ENCODE measurements around the gene ARFGEF3. TPM values are rescaled to one million over a fixed set of nuclear protein-coding genes. Genes with fewer than 3 reads are reported as not detected.
"Not testable (repeated sequence)": the region's sequence is repeated elsewhere in the genome, so short reads cannot be mapped to it uniquely, and the experiment has no call there.

The ARFGEF3 gene
- total RNA-seq, 2 donors from 2014 or later: 1.7 to 3.7 TPM

DNA sequence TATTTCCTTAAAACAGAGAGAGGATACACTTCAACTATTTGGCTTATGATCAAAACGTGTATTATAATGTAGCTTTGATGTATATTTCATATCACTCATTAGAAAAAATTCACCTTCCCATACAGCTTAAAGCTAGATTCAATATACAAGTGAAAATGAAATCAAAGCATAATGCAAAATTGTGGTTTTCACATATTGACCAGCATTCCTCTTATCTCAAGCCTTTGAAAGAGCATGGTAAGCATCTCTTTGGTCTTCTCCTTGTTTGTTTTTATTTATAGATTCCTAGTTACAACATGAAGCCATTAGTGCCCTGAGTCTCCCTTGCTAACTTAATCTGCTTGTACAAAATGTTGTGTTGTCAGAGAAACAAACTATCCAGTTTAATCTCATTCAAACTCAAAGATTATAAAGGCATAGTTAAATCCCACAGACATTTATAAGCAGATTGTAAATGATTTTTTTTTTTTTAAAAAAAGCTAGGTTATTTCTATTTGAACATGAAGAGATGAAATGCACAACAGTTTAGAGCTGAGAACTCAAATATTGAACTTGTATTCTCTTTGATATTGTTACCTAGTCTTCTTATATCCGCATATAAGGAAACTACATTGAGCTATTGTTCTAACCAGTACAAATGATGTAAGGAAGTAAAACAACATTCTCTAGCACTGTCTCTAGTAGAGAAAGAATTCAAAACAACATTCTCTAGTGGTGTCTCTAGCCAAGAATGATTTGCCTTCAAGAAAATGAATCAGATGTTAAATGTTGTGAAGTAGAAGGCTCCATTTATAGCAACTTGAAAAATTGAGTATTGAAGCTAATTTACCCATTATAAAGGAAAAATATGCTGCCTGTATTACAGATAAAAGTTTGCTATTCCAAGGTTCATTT is 184.8 kb downstream of the ARFGEF3 start:
- no peak for TF ChIP-seq CTCF (IDR thresholded peaks at IDR 0.05)
- Histone ChIP-seq H3K27me3 (no peaks in the 10 kb centered on the region), H3K9me3 (no peaks in the 10 kb centered on the region), H3K36me3 (no peaks in the 10 kb centered on the region), H3K4me3 (no peak overlapping the region), H3K4me1 (no peaks in the 10 kb centered on the region), H3K27ac (no peak overlapping the region)
- DNase-seq (ENCODE audit: low spot score): no peak

- Histone ChIP-seq H3K36me3 (no peaks in the 10 kb centered on the region), H3K27ac (no peak overlapping the region), H3K4me3 (no peak overlapping the region), H3K9me3 (no peaks in the 10 kb centered on the region), H3K27me3 (no peaks in the 10 kb centered on the region), H3K4me1 (no peaks in the 10 kb centered on the region)
- TF ChIP-seq CTCF (IDR thresholded peaks at IDR 0.05): no peak
- no peak for DNase-seq (ENCODE audit: low spot score)
These were observed 186.1 kb downstream of the ARFGEF3 start for GRCh38 chr6:138347864-138348263.

DNA sequence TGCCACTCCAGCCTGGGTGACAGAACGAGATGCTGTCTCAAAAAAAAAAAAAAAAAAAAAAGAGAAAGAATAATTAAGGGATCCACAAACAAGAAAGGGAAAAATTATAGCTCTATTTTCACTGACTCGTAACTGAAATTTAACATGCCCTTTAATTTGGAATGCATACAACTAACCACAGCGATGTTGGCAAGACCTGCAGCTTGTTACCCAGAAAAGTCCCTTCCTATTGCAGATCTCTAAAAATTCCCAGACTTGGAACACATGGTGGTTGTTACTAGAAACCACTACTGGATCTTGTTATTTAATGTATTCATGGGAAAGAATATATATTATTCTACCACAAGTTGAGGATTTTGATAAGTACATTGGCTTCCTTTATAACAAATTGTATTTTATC is 188.2 kb downstream of the ARFGEF3 start:
- no peak overlapping the region for H3K4me3 ChIP-seq
- H3K27ac ChIP-seq: no peak overlapping the region
- no peak for DNase-seq (ENCODE audit: low spot score)
- H3K9me3 ChIP-seq: no peaks in the 10 kb centered on the region
- H3K27me3 ChIP-seq: no peaks in the 10 kb centered on the region
- no peaks in the 10 kb centered on the region for H3K36me3 ChIP-seq
- TF ChIP-seq CTCF (IDR thresholded peaks at IDR 0.05): no peak
- H3K4me1 ChIP-seq: no peaks in the 10 kb centered on the region

- Histone ChIP-seq H3K4me3 (no peak overlapping the region), H3K4me1 (no peaks in the 10 kb centered on the region), H3K36me3 (no peaks in the 10 kb centered on the region), H3K9me3 (no peaks in the 10 kb centered on the region), H3K27me3 (no peaks in the 10 kb centered on the region), H3K27ac (no peak overlapping the region)
- TF ChIP-seq CTCF (IDR thresholded peaks at IDR 0.05): no peak
- no peak for DNase-seq (ENCODE audit: low spot score)
These were observed 196.2 kb downstream of the ARFGEF3 start for GRCh38 chr6:138357928-138358327.

DNA sequence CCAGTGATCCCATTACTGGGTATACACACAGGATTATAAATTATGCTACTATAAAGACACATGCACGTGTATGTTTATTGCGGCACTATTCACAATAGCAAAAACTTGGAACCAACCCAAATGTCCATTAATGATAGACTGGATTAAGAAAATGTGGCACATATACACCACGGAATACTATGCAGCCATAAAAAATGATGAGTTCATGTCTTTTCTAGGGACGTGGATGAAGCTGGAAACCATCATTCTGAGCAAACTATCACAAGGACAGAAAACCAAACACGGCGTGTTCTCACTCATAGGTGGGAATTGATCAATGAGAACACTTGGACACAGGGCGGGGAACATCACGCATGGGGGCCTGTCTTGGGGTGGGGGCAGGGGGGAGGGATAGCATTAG is 206.9 kb downstream of the ARFGEF3 start:
- not testable (repeated sequence) for H3K4me3 ChIP-seq; H3K27me3 ChIP-seq; H3K36me3 ChIP-seq; DNase-seq (ENCODE audit: low spot score); H3K4me1 ChIP-seq; H3K9me3 ChIP-seq; H3K27ac ChIP-seq

DNA sequence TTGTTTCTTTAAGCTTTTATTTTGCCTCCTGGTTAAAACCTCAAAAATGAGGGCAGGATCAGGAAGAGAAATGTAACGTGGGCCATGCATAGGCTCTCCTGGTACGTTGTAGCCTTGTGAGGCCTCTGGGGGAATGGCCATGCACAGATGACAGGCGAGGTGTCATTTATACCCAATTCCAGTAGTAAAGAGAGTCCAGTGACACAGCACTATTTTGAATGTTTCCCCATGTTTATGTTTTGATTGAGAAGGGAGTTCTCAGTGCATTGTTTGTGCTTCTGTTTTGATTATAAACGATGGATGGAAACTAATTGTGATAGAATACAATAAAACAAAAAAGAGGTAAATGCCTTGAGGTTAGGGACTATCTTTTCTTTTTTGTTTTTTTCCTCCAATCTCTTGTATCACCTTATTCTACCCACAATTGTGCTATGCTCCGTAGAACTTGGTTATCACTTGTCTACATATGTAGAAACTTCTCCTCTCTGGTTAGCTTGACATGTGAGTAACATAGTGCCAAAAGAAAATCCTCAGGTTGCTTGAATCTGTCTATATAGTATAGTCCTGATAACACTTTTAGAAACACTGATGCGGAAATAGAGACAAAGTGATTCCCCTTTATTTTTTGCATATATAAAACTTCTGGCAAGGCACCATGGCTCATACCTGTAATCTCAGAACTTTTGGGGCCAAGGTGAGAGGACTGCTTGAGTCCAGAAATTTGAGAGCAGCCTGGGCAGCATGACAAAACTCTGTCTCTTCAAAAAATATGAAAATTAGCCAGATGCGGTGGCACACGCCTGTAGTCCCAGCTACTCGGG is 209.1 kb downstream of the ARFGEF3 start:
- Histone ChIP-seq H3K36me3 (no peaks in the 10 kb centered on the region), H3K4me3 (no peak overlapping the region), H3K27ac (no peak overlapping the region), H3K27me3 (no peaks in the 10 kb centered on the region), H3K9me3 (peaks cover 0 to 3% of the 10 kb centered on the region in 2 donors), H3K4me1 (no peaks in the 10 kb centered on the region)
- DNase-seq (ENCODE audit: low spot score): no peak
- no peak for TF ChIP-seq CTCF (IDR thresholded peaks at IDR 0.05)

Measured in right atrium auricular region (tissue), 2 donors.